ENCODE data around the gene MAP4K3.
"Not testable (repeated sequence)": the region's sequence is repeated elsewhere in the genome, so short reads cannot be mapped to it uniquely, and the experiment has no call there.

Gene MAP4K3

GRCh38 chr2:39373181-39373802, 63.8 kb downstream of the MAP4K3 start:
- no peak for DNase-seq (ENCODE audit: low spot score)

GRCh38 chr2:39370101-39370500, 67.0 kb downstream of the MAP4K3 start:
- DNase-seq (ENCODE audit: low spot score), result no peak

GRCh38 chr2:39368846-39369245, 68.2 kb downstream of the MAP4K3 start:
- no peak for DNase-seq (ENCODE audit: low spot score)

GRCh38 chr2:39368376-39368775, 68.7 kb downstream of the MAP4K3 start:
- no peak for DNase-seq (ENCODE audit: low spot score)

GRCh38 chr2:39362595-39362994, 74.5 kb downstream of the MAP4K3 start:
- DNase-seq (ENCODE audit: low spot score), result no peak

GRCh38 chr2:39361511-39361910, 75.6 kb downstream of the MAP4K3 start:
- DNase-seq (ENCODE audit: low spot score), result no peak

GRCh38 chr2:39360342-39360741, 76.7 kb downstream of the MAP4K3 start:
- DNase-seq (ENCODE audit: low spot score), result not testable (repeated sequence)

GRCh38 chr2:39359453-39360038, 77.5 kb downstream of the MAP4K3 start:
- DNase-seq (ENCODE audit: low spot score), result no peak

- DNase-seq (ENCODE audit: low spot score), result no peak
Measured at GRCh38 chr2:39356922-39357639, 80.0 kb downstream of the MAP4K3 start.

- no peak for DNase-seq (ENCODE audit: low spot score)
Measured at GRCh38 chr2:39350658-39351057, 86.4 kb downstream of the MAP4K3 start.

GRCh38 chr2:39338502-39338901, 98.6 kb downstream of the MAP4K3 start:
- DNase-seq (ENCODE audit: low spot score), result no peak

- no peak for DNase-seq (ENCODE audit: low spot score)
Measured at GRCh38 chr2:39335930-39336329, 101.2 kb downstream of the MAP4K3 start.

- DNase-seq (ENCODE audit: low spot score), result no peak
Measured at GRCh38 chr2:39334978-39335377, 102.1 kb downstream of the MAP4K3 start.

GRCh38 chr2:39334529-39334928, 102.6 kb downstream of the MAP4K3 start:
- no peak for DNase-seq (ENCODE audit: low spot score)

GRCh38 chr2:39326644-39327043, 110.4 kb downstream of the MAP4K3 start:
- DNase-seq (ENCODE audit: low spot score), result no peak

GRCh38 chr2:39325966-39326365, 111.1 kb downstream of the MAP4K3 start:
- no peak for DNase-seq (ENCODE audit: low spot score)

- DNase-seq (ENCODE audit: low spot score), result not testable (repeated sequence)
Measured at GRCh38 chr2:39321056-39322035, 115.7 kb downstream of the MAP4K3 start.

GRCh38 chr2:39320162-39320561, 116.9 kb downstream of the MAP4K3 start:
- no peak for DNase-seq (ENCODE audit: low spot score)

GRCh38 chr2:39313575-39313974, 123.5 kb downstream of the MAP4K3 start:
- no peak for DNase-seq (ENCODE audit: low spot score)

GRCh38 chr2:39311469-39311868, 125.6 kb downstream of the MAP4K3 start:
- no peak for DNase-seq (ENCODE audit: low spot score)

- DNase-seq (ENCODE audit: low spot score), result no peak
Measured at GRCh38 chr2:39308778-39309177, 128.3 kb downstream of the MAP4K3 start.

- DNase-seq (ENCODE audit: low spot score), result no peak
Measured at GRCh38 chr2:39306626-39307025, 130.5 kb downstream of the MAP4K3 start.
